Fibroblast of lung (primary cell): Measurements from ENCODE around the gene GBP2.

Source experiments
- CTCF ChIP-seq, 2 donors: IDR thresholded peaks in 1 of 2; conservative IDR thresholded peaks in 1 of 2; 1 replicate in 1 of 2; 2 replicates in 1 of 2; pipeline ENCODE4 v1.5.1; 2011 to 2012; ENCODE audit warnings: low read length in 2 of 2, control low read depth in 1 of 2, inconsistent platforms in 1 of 2, low read depth in 1 of 2, mild to moderate bottlenecking in 1 of 2
- EZH2 ChIP-seq: IDR thresholded peaks from 2 replicates; pipeline ENCODE4 v1.5.1; 2012; ENCODE audit warnings: low read length, control low read depth, mild to moderate bottlenecking; ENCODE audit errors: missing control alignments

DNA sequence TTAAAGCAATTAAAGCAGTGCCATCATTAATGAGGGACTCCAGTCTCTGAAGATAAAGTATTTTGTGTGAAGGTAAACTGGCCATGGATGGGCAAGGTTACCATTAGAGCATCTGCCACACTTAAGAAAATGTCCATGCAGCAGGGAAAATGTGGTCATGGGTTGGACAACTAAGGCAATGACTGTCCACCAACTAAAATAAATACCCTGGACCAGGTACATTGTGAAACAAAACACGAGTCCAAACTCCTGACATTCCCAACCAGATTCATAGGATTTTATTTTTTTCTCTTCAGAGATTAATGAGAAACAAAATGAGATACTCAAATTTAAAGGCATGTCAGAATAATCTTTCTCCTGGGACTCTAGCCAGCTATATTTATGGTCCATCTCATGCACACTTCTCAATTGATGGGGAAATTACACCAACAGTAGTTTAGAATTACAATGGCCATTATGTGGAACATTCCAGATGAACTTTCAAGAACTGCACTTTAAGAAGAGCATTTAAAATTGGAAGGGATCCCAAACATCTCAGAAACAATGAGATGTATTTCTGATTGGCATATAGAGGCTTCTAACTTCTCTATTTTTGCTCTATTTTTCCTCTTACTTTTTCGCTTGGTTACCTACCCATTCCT, 41.8 kb upstream of the GBP2 start:
- TF ChIP-seq CTCF (conservative IDR thresholded peaks at IDR 0.05 in 1 of 2, IDR thresholded peaks at IDR 0.05 in 1 of 2; ENCODE audit: low read depth in 1 of 2, low read length in 2 of 2): no peak
- no peak for TF ChIP-seq EZH2
